Psoas muscle (tissue), 8 donors: Measurements from ENCODE around the gene FMOD. TPM values are rescaled to one million over a fixed set of nuclear protein-coding genes. Genes with fewer than 3 reads are reported as not detected.
A peak's percentile ranks its signal among the peaks of the same experiment; 100 is the strongest.
"Not testable (repeated sequence)": the region's sequence is repeated elsewhere in the genome, so short reads cannot be mapped to it uniquely, and the experiment has no call there.

Source experiments
- ATAC-seq, 4 donors: fragments of 200-7000 bp; cut with Tn5 transposase; one replicate each; pipeline ENCODE4 v1.9.1; 2020; ENCODE audit warnings: moderate library complexity in 3 of 4, mild to moderate bottlenecking in 2 of 4
- DNase-seq, 2 donors: peaks; one replicate each; pipeline ENCODE4 v3.0.0-alpha.2; 2020
- H3K27ac ChIP-seq: fragments of 200-600 bp; one replicate; pipeline ENCODE4 v1.8.0; 2022
- H3K27me3 ChIP-seq, 3 donors: fragments of 200-600 bp in 1 of 3; one replicate each; pipeline versions ENCODE4 v1.6.1 to v1.8.0; 2013 to 2022; ENCODE audit warnings: low read length in 2 of 3, mild to moderate bottlenecking in 2 of 3, moderate library complexity in 1 of 3; ENCODE audit not compliant: insufficient read depth in 3 of 3
- H3K36me3 ChIP-seq, 2 donors: fragments of 200-600 bp in 1 of 2; one replicate each; pipeline versions ENCODE4 v1.6.1 to v1.8.0; 2013 to 2022; ENCODE audit warnings: low read depth in 1 of 2, mild to moderate bottlenecking in 1 of 2, moderate library complexity in 1 of 2; ENCODE audit not compliant: insufficient read depth in 1 of 2
- H3K4me1 ChIP-seq: fragments of 200-600 bp; one replicate; pipeline ENCODE4 v1.8.0; 2022
- H3K4me3 ChIP-seq: fragments of 200-600 bp; one replicate; pipeline ENCODE4 v1.8.0; 2022; ENCODE audit warnings: mild to moderate bottlenecking
- H3K9me3 ChIP-seq: fragments of 200-600 bp; one replicate; pipeline ENCODE4 v1.8.0; 2022
- WGBS, 3 donors: extraction: QIAGEN DNeasy Blood & Tissue Kit; methylation state at CpG; one replicate each; pipeline versions ENCODE4 v1.1.6 to v1.1.7; 2013; 5-methylcytosine and 5-hydroxymethylcytosine counted together
- intact Hi-C, 2 donors: fragments of 100-400 bp; cut with DNase I; formaldehyde crosslinking; loops; one replicate each; pipeline versions ENCODE4 v1.11.0 to v1.14.2; 2022
- polyA plus RNA-seq, 3 donors: library from polyadenylated mRNA; stranded (reverse); fragments of 200-250 nt; gene quantifications; one replicate each; pipeline ENCODE4 v1.2.3, GENCODE V29; 2013
- total RNA-seq, 4 donors: library from RNA; stranded (reverse); fragmentation: NEBNext Ultra II Directional in 2 of 4; extraction: Animal tissue kit (Norgen Biotek cat#: 25700) in 2 of 4; gene quantifications; one replicate each; pipeline versions ENCODE4 v1.2.1 to v1.2.4, GENCODE V29; 2021 to 2023
- TF ChIP-seq, protein P1 (sequence below): fragments of 200-600 bp; IDR thresholded peaks from one replicate; pipeline ENCODE4 v1.8.0; 2022; ENCODE audit warnings: antibody characterized with exemption
- donor health status: healthy with polysubstance abuse.
- donor health status: DM: no; HTN: no; CAD: no; lungs with moderate emphysema.
- donor health status: Bipolar disorder and iron deficiency.
- donor health status: healthy.
- donor health status: DM: yes; HTN: yes; CAD: no.
- donor health status: DM: no; HTN: no; CAD: no.
- donor health status: DM: no; HTN: no; CAD: no.
- donor health status: DM: yes; HTN: yes; CAD: no.

FMOD gene
- total and polyA plus RNA-seq, 7 donors = 3.0 to 9.6 (median 4.6) TPM

DNA sequence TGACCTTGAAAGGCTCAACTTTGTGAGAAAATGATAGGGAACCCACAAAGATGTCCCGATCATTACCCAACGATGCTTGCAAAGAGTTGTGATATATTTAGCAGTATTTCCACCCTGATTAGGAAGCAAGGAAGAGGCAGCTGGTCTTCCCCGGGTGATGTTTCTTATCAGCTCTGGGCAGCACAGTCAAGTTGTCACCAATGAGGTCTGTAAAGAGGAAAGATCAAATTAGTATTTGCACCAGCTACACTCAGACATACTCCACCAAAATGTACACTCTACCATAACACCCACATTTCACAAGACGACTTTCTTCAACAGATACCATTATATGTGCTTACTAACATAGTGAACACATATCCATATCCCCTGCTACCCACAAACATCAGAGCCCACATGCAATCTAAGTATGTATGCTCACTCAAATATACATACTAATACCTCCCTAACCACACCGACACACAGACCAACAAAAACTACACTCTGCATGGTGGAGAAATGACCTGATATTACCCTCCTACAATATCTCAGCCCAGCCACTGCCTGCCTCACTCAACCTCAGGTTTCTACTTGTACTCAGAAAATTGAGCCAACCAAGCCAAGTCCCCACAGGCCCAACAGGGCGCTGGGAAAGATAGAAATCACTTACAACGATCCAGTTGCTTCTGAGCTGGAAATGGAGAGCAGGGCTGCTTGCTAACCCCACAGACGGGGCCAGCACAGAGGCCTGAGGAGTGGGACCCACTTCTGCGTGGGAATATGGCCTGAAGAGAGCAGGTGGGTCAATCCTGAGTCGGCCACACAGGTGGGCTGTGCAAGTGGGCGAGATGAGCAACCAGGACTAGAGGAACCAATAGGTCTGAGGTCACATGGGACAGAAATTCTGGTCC, 50.2 kb downstream of the FMOD start:
- ATAC-seq (no peak), DNase-seq (no peak)
- Histone ChIP-seq H3K36me3 (no peaks in the 10 kb centered on the region), H3K4me3 (no peak overlapping the region), H3K4me1 (peaks cover 7% of the 10 kb centered on the region), H3K27me3 (no peaks in the 10 kb centered on the region), H3K27ac (no peak overlapping the region), H3K9me3 (no peaks in the 10 kb centered on the region)
- WGBS, 3 donors = 74 to 80% (median 74%) methylated on average over 11 of the region's 11 CpGs
- intact Hi-C loops = no loop called here
- TF ChIP-seq, protein P1, sequence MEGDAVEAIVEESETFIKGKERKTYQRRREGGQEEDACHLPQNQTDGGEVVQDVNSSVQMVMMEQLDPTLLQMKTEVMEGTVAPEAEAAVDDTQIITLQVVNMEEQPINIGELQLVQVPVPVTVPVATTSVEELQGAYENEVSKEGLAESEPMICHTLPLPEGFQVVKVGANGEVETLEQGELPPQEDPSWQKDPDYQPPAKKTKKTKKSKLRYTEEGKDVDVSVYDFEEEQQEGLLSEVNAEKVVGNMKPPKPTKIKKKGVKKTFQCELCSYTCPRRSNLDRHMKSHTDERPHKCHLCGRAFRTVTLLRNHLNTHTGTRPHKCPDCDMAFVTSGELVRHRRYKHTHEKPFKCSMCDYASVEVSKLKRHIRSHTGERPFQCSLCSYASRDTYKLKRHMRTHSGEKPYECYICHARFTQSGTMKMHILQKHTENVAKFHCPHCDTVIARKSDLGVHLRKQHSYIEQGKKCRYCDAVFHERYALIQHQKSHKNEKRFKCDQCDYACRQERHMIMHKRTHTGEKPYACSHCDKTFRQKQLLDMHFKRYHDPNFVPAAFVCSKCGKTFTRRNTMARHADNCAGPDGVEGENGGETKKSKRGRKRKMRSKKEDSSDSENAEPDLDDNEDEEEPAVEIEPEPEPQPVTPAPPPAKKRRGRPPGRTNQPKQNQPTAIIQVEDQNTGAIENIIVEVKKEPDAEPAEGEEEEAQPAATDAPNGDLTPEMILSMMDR = no peak

DNA sequence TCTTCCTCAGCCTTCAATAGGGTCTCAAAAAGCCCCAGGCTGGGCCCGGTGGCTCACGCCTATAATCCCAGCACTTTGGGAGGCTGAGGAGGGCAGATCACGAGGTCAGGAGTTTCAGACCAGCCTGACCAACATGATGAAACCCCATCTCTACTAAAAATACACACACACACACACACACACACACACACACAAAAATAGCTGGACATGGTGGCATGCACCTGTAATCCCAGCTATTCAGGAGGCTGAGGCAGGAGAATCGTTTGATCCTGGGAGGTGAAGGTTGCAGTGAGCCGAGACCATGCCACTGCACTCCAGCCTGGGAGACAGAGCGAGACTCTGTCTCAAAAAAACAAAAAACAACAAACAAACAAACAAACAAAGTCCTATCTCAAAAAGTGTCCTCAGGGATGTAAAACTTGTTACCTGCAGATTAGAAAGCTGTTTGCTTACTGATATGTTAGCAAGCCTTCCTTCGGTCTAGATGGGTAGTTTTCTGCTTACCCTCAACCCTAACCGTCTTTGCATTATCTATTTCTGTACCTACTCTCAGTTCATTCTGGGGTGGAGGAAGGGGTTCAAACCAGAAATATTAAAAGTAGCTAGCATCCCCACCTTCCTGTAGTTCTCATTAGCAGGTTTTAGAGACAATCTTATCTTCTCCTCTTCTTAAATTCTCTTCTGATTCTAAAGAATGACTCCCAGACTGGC, 51.0 kb downstream of the FMOD start:
- H3K27ac ChIP-seq = peak overlapping the region; percentile 39
- DNase-seq, H3K36me3 ChIP-seq, H3K27me3 ChIP-seq, H3K4me1 ChIP-seq, H3K4me3 ChIP-seq, H3K9me3 ChIP-seq, intact Hi-C loops: not testable (repeated sequence)
- WGBS, 3 donors = 68 to 78% (median 69%) methylated on average over 8 of the region's 8 CpGs
- peak in 2 of 4 donors; percentile 10 to 23 for ATAC-seq

DNA sequence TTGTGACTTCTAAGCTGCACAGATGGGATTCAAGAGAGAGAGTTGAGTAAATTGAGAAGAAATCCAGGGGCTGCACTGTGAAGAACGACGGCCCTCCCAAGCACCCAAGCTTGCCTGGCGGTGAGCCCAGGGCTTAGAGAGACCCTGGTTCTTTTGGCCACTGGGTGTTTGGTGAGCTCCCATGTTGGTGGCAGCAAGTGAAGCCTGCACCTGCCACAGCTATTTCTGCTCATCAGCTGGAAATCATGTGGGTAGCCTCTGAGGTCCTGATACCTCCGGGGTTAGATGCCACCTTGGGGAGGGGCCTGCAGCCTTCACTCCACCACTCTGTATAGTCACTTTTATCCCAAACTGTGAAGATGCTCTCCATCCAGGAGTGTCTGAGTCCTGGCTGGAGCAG, 51.8 kb downstream of the FMOD start:
- no peaks in the 10 kb centered on the region for H3K36me3 ChIP-seq
- no peaks in the 10 kb centered on the region for H3K9me3 ChIP-seq
- no peaks in the 10 kb centered on the region for H3K27me3 ChIP-seq
- 42 to 53% (median 48%) methylated on average over 4 of the region's 4 CpGs for WGBS, 3 donors
- TF ChIP-seq, protein P1 = no peak
- ATAC-seq (peak in 3 of 4 donors; percentile 24 to 59 (median 41)), DNase-seq (no peak)
- intact Hi-C loops = no loop called here
- peak overlapping the region; percentile 39 for H3K27ac ChIP-seq
- peaks cover 3% of the 10 kb centered on the region for H3K4me1 ChIP-seq
- no peak overlapping the region for H3K4me3 ChIP-seq

DNA sequence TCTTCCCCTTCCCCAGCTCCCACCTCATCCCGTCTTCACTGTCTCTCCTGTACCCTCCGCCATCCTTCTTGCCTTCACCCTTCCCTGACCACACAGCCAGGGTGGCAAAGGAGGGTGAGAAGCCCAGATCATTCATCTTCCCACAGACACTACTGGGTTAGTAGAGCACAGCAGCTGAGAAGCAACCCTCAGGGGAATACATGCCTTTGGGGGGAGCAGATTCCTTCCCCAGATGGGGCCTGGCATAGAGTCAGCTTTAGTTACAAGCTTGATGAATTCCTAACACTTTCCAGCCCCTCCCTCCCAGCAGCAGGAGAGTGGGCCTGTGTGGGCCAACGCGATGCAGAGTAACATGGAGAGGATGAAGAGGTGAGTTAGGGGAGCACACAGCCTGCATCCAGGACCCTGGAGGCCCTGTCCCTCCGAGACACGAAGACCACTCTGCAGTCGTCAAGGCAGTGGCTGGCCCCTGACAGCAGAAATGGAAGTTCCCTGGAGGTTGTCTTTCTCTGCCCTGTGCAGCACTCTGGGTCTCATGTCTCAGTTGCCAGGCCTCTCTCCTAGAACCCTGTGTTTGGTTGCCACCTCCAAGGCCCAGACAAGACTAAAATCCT, 54.4 kb downstream of the FMOD start:
- no peak for DNase-seq
- H3K27me3 ChIP-seq = no peaks in the 10 kb centered on the region
- no peak for ATAC-seq
- WGBS, 3 donors = 63 to 72% (median 66%) methylated on average over 7 of the region's 7 CpGs
- no peaks in the 10 kb centered on the region for H3K36me3 ChIP-seq
- TF ChIP-seq, protein P1 = no peak
- no peaks in the 10 kb centered on the region for H3K4me1 ChIP-seq
- H3K4me3 ChIP-seq = no peak overlapping the region
- no peaks in the 10 kb centered on the region for H3K9me3 ChIP-seq
- intact Hi-C loops = no loop called here
- H3K27ac ChIP-seq = no peak overlapping the region

DNA sequence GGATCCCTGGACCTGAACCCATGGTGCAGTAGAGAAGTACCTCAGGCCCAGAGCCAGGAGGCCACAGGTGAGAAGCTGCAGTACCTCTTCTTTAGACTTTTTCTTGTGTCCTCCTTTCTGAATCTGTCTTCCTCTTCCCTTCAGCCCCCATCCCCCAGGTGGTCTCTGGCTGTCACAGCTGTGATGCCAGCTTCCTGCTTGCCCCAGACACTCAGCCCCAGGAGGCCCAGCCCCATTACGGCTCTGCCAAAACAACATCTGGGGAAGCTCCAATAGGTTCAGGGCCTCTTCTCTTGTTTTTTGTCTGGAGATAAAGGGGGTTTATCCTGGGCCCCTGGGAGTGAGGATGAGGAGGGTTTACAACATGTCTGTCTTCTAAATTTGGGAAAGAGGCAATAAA, 55.1 kb downstream of the FMOD start:
- no peak overlapping the region for H3K27ac ChIP-seq
- intact Hi-C loops = no loop called here
- no peak for ATAC-seq
- H3K4me3 ChIP-seq = no peak overlapping the region
- no peak for DNase-seq
- WGBS, 3 donors = 68 to 83% (median 79%) methylated on average over 1 of the region's 1 CpG
- H3K4me1 ChIP-seq = peaks cover 7% of the 10 kb centered on the region
- TF ChIP-seq, protein P1 = no peak
- H3K9me3 ChIP-seq = no peaks in the 10 kb centered on the region
- no peaks in the 10 kb centered on the region for H3K36me3 ChIP-seq
- no peaks in the 10 kb centered on the region for H3K27me3 ChIP-seq
